Panc1 (cell line): ENCODE measurements around the gene SLCO4A1. TPM values are rescaled to one million over a fixed set of nuclear protein-coding genes. Genes with fewer than 3 reads are reported as not detected.

Experiments used
- ATAC-seq: fragments of 200-7000 bp; cut with Tn5 transposase; 2 replicates; pipeline ENCODE4 v1.9.1; 2020; ENCODE audit warnings: mild to moderate bottlenecking, moderate library complexity
- BruUV-seq: library from RNA; stranded (reverse); fragments of 400-500 nt; replicated peaks from 2 replicates; lab custom pipeline; 2021; lab: Mats Ljungman, UMichigan
- CTCF ChIA-PET: fragments of 300-600 bp; sonication (Branson Sonifier 250); formaldehyde crosslinking; loops from one replicate; lab custom pipeline; 2022; ENCODE audit warnings: antibody characterized with exemption; lab: Charles Lee
- POLR2A ChIA-PET: fragments of 300-600 bp; sonication (Branson Sonifier 250); formaldehyde crosslinking; loops from one replicate; lab custom pipeline; 2022; ENCODE audit warnings: antibody characterized with exemption; lab: Charles Lee
- DNase-seq: peaks from one replicate; pipeline ENCODE4 v3.0.0-alpha.2; 2010; ENCODE audit warnings: low read depth, low spot score
- H3K27ac ChIP-seq: 2 replicates; pipeline ENCODE4 v1.5.1; 2011; ENCODE audit warnings: mild to moderate bottlenecking, low read length, inconsistent platforms
- H3K27me3 ChIP-seq: fragments of 200-500 bp; sonication (Bioruptor generic); 2 replicates; pipeline ENCODE4 v1.6.0; 2014; ENCODE audit warnings: low read length, inconsistent platforms; ENCODE audit not compliant: control insufficient read depth, insufficient read depth
- H3K36me3 ChIP-seq: fragments of 200-500 bp; sonication (Bioruptor generic); 2 replicates; pipeline ENCODE4 v1.5.1; 2014; ENCODE audit warnings: inconsistent platforms, mild to moderate bottlenecking, low read length, moderate library complexity; ENCODE audit not compliant: control insufficient read depth, insufficient read depth
- H3K4me1 ChIP-seq: 2 replicates; pipeline ENCODE4 v1.5.1; 2011; ENCODE audit warnings: inconsistent platforms, mild to moderate bottlenecking, low read length, moderate library complexity; ENCODE audit not compliant: control insufficient read depth, insufficient read depth
- H3K4me3 ChIP-seq, 2 experiments: 2 replicates each; pipeline ENCODE4 v1.5.1; 2011 to 2012; ENCODE audit warnings: low read depth in 2 of 2, low read length in 2 of 2, mild to moderate bottlenecking in 2 of 2, inconsistent platforms in 1 of 2, moderate library complexity in 1 of 2
- H3K9me3 ChIP-seq: fragments of 200-500 bp; sonication (Bioruptor generic); 2 replicates; pipeline ENCODE4 v1.5.1; 2014; ENCODE audit warnings: low read depth, mild to moderate bottlenecking, inconsistent platforms, low read length, moderate library complexity; ENCODE audit not compliant: control insufficient read depth, insufficient read depth
- CTCF ChIP-seq: fragments of 450-650 bp; IDR thresholded peaks from 2 replicates; pipeline ENCODE4 v1.5.1; 2017; ENCODE audit warnings: mild to moderate bottlenecking
- POLR2AphosphoS5 ChIP-seq: IDR thresholded peaks from 2 replicates; pipeline ENCODE4 v1.6.1; 2012; ENCODE audit warnings: mild to moderate bottlenecking, low read depth, low read length, moderate library complexity
- REST ChIP-seq, 2 experiments: IDR thresholded peaks; 2 replicates each; pipeline ENCODE4 v1.6.1; 2011 to 2012; ENCODE audit warnings: low read depth in 2 of 2, control low read depth in 1 of 2, low read length in 1 of 2, mild to moderate bottlenecking in 1 of 2, moderate library complexity in 1 of 2; ENCODE audit not compliant: insufficient read depth in 1 of 2
- SIN3A ChIP-seq: IDR thresholded peaks from 2 replicates; pipeline ENCODE4 v1.6.1; 2012; ENCODE audit warnings: low read depth, mild to moderate bottlenecking, low read length, moderate library complexity, borderline replicate concordance; ENCODE audit not compliant: insufficient read depth
- TCF7L2 ChIP-seq: IDR thresholded peaks from 2 replicates; pipeline ENCODE4 v1.6.1; 2011; ENCODE audit warnings: mild to moderate bottlenecking, low read depth, low read length, inconsistent platforms
- in situ Hi-C: cut with HindIII; loops from 2 replicates; pipeline ENCODE4 v1.10.0; 2016; ENCODE audit warnings: low sequenced_read_pairs, low pct_unique_long_range_greater_than_20kb
- intact Hi-C: fragments of 100-400 bp; cut with micrococcal nuclease; formaldehyde crosslinking; loops from one replicate; pipeline ENCODE4 v1.10.0; 2022; ENCODE audit not compliant: unreplicated experiment
- total RNA-seq: library from RNA; stranded (reverse); gene quantifications from one replicate; pipeline ENCODE4 v1.2.1, GENCODE V29; 2021; ENCODE audit not compliant: unreplicated experiment

The SLCO4A1 gene
- total RNA-seq, 1 experiment from 2014 or later: 167 TPM

- ATAC-seq: no peak
- Histone ChIP-seq H3K27me3 (no peaks in the 10 kb centered on the region), H3K27ac (peak overlapping the region; percentile 95), H3K4me3 (no peak overlapping the region), H3K9me3 (no peaks in the 10 kb centered on the region), H3K36me3 (no peaks in the 10 kb centered on the region), H3K4me1 (peaks cover 39% of the 10 kb centered on the region)
- TF ChIP-seq SIN3A (no peak), POLR2AphosphoS5 (no peak), CTCF (no peak), TCF7L2 (no peak), REST (IDR thresholded peaks at IDR 0.05; ENCODE audit: insufficient read depth in 1 of 2, low read depth in 2 of 2, low read length in 1 of 2) (no peak)
- ChIA-PET CTCF (no interaction called here), POLR2A (no interaction called here)
- intact Hi-C loops: no loop called here
- DNase-seq: no peak
- no TSS peak for BruUV-seq
- in situ Hi-C loops: no loop called here
Measured at GRCh38 chr20:62629864-62630470, 12.3 kb upstream of the SLCO4A1 start.

- no peaks in the 10 kb centered on the region for H3K36me3 ChIP-seq
- H3K9me3 ChIP-seq: no peaks in the 10 kb centered on the region
- TF ChIP-seq SIN3A (no peak), REST (IDR thresholded peaks at IDR 0.05; ENCODE audit: insufficient read depth in 1 of 2, low read depth in 2 of 2, low read length in 1 of 2) (no peak), CTCF (no peak), POLR2AphosphoS5 (no peak), TCF7L2 (no peak)
- no peak for DNase-seq
- no TSS peak for BruUV-seq
- intact Hi-C loops (no loop called here), in situ Hi-C loops (no loop called here)
- CTCF ChIA-PET: no interaction called here
- H3K27ac ChIP-seq: peak overlapping the region; percentile 52; the same call in 1 of the 2 replicates
- POLR2A ChIA-PET: no interaction called here
- no peak for ATAC-seq
- peaks cover 47% of the 10 kb centered on the region for H3K4me1 ChIP-seq
- H3K27me3 ChIP-seq: no peaks in the 10 kb centered on the region
- H3K4me3 ChIP-seq: no peak overlapping the region
Measured at GRCh38 chr20:62631336-62632308, 10.7 kb upstream of the SLCO4A1 start.
